NOMO-1 treated with DMSO at 0.1 percent for 48 hours (cell line): ENCODE data around the gene DGKZ.

Experiments used
- DNase-seq: peaks from one replicate; lab custom pipeline; 2025; ENCODE audit not compliant: unreplicated experiment; lab: John Stamatoyannopoulos, UW

DGKZ gene

DNA sequence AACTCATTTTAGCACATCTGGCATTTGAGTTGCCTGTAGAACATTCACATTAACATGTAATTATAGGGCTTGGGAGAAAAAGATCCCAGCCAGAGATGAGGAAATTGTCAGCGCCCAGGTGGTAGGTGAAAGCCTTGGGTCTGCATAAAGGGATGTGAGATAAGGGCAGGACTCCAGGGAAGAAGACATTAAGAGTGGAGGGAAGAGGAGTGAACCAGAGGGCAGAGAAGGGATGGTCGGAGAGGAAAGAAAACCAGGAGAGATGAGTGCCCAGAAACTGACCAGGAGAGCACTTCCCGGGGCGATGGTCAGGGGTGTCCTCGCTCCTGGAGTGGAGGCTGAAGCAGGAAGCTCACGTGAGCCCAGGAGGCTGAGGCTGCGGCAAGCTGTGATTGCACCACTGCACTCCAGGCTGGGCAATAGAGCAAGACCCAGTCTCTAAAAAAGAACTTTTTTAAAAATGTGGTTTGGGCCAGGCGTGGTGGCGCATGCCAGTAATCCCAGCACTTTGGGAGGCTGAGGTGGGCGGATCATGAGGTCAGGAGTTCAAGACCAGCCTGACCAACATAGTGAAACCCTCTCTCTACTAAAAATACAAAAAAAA, 20.3 kb upstream of the DGKZ start:
- no peak for DNase-seq

DNA sequence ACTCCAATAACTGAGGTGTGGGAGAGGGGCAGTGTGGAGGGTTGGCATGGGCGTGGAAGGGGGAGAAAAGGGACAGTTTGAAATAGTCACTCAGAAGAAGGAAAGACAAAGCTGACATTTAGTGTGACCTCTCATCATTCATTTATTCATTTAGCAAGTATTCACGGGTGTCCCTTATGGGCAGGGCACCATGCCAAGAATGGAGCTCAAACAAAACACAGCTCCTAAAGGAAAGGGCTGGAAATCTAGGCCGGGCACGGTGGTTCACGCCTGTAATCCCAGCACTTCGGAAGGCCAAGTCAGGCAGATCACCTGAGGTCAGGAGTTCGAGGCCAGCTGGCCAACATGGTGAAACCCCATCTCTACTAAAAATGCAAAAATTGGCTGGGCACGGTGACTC, 19.4 kb upstream of the DGKZ start:
- no peak for DNase-seq

DNA sequence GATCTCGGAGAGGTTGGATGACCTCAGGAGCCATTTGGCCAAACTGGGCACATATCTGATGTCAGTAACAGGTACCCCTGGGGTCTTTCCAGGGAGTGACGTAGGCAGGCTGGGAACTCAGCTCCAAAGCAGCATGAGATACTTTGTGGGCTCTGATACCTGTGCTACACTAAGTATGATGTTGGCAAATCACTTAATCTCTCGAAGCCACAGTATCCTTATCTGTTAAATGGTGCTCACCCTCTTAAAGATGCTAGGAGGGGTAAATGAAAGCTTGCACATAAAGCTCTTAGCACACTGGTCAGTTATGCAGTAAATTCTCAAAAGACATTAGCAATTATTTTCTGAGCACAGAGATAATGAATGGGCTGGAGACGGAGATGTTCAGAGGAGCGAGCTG, 17.1 kb upstream of the DGKZ start:
- DNase-seq = no peak

DNA sequence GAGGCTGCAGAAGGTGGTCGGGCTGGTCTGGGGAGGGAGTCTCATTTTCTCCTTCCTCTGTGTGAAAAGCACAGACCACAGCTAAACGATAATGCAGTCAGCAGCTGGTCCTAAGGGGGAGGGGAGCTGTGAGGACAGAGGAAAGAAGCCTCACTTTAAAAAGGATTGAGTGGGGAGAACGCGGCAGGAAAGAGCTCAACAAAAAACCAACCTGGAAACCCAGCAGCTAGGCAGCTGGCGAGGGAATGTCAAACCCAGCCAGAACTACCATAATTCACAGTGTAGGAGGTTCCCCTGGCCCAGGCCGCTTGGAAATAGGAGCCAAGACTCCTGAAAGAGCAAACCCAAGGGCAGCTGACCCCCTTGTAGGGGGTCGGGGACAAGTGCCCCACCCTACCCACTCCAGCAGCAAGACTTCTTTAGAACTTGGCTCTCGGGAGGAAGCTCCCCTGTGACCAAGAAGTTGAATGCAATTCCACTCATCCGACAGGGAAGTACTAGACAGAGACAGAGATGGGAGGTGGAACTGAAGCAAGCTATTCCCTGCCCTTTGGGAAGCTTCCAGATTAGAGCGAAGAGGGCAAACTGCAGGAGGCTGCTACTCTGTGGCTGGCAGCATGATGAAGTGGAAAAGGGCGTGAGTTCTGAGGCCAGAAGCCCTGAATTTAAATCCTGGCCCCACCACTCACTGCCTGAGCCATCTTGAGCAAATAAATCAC, 16.5 kb upstream of the DGKZ start:
- no peak for DNase-seq

DNA sequence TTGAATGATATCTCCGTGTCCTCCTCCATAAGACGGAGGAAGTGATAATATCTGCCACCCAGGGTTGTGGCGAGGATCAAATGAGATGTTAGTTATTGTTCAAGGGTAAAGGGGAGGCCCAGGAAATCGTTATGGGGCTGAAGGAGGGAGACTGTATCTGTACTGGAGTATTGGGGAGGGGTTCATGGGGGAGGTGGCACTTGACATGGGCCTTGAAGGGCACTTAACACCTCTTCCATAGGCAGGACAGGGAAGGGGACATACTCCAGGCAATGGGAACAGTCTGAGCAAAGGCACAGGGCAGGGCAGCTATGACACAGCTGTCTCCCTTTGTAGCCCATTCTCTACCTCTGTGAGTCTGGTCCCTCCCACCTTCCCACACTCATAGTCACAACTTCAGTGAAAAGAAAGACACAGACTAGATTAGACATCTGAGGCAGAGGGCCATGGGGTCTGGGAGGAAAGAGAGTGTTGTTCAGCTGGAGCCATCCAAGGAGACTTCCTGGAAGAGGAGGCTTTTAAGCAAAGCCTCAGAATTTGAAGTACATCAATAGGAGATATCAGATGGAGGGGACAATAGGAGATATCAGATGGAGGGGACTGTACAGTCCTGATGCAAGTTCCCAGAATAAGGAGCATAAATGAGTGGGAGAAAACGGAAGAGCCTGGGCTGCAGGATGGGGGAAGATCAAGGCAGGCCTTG, 15.8 kb upstream of the DGKZ start:
- peak; percentile 49 for DNase-seq

DNA sequence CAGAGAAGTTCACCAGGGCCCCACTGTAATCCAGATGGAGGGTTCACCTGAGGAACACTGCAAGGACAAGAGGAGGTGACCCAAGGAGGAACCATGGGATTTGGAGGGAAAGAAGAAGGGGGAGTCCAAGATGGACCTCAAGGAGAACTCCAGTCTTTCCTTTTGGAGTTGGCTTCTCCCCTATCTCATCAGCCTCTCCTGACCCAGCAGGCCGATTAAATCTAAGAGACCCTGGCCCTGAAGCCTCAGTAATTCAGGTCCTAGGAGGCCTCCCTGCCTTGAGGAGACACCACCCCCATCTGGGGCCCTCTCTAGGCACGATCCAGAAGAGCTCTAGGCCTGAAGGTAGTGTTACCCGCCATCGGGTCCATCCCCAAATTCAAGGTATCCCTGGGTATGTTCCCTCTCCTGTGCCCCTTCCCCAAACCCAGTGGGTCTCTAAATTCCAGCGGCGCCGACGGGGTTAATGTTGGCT, 15.1 kb upstream of the DGKZ start:
- DNase-seq = no peak

DNA sequence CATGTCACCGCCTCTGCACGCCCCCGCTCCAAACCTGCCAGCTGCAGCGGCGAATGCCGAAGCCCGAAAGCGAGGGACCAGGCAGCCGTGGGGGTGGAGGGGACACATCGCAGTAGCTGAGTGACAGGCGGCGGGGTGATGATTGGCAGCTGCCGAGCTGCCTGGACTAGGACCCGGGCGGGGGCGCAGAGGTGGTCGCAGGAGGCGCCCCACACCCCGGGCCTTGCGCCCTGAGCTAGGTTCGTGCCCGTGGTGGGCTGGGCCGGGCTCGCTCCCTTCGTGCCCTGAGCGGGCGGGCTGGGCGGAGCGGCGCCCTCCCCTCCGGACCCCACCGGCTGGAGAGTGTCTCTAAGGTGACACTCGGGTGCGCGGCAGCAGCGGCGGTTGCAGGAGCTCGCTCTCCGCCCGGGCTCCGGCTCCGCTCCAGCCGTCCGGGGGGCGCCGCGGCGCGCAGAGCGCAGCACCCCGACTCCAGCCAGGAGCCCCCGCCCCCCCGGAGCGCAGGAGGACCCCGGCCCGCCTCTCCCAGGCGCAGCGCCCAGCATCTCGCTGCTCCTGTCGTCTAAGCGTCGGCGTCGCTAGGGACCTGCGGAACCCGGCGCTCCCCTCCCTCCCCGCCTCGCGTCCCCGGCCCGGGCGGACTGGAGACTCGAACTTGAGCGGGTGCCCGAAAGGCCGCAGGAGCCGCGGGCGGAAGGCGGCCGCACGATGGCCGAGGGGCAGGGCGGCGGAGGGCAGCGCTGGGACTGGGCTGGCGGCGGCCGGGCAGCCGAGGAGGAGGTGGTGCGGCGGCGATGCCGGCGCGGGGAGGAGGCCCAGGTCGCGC, 14.5 kb upstream of the DGKZ start:
- DNase-seq = no peak

DNA sequence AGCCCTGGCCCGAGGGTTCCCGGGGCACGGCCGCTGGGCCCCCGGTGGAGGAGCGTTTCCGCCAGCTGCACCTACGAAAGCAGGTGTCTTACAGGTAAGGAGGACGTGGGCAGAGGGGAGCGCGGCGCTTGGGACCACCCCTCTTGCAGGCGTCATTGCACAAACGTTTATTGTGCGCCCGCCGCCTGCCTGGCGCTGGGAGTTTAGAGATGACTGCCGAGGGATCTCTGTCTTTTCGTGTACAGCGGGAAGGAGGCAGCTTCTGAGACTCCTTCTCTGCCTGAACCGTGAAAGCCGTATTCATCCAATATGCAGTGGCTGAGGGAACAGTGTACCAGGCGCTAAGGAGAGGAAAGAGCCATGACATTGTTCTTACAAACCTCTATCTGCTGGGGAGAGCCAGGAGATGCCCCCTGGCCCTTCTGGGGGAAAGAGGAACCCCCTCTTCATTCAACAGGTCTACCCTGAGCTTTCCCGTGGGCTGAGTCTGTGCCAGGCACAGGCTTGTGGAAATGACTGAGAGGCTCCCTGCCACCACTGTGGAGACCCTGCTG, 13.8 kb upstream of the DGKZ start:
- no peak for DNase-seq

DNA sequence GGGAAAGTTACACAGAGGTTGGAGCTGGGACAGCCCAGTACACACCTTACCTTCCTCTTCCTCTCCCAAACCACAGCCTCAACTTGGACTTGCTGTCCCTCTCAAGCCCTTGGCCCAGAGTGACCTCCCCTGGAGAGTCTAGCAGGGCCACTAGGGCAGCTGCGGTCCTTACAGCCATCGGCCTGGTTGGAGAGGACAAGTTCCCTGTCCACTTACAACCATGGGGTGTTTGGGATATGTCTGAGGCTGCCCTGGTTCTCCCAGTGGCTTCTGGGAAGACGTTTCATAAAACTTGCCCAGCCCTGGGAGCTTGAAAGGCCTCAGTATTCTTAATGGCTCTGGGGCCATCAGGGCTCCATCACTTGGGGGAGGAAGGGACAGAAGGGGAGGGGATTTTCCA, 13.1 kb upstream of the DGKZ start:
- DNase-seq = no peak

DNA sequence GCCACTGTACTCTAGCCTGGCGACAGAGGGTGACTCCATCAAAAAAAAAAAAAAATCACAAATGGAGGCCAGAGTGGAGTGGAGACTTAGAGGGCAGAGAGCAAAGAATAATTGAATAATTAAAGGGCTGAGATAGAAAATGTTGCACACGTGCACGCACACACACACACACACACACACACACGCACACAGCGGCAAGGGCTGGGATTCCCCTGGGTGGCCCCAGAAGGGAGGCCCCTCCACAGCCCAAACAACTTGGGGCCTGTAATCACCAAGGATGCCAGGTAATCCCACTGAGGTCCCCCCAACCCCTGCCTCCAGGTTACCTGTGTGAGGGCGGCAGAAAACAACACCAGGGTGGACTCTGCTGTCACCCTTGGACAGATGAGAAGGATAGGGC, 12.0 kb upstream of the DGKZ start:
- DNase-seq = no peak

DNA sequence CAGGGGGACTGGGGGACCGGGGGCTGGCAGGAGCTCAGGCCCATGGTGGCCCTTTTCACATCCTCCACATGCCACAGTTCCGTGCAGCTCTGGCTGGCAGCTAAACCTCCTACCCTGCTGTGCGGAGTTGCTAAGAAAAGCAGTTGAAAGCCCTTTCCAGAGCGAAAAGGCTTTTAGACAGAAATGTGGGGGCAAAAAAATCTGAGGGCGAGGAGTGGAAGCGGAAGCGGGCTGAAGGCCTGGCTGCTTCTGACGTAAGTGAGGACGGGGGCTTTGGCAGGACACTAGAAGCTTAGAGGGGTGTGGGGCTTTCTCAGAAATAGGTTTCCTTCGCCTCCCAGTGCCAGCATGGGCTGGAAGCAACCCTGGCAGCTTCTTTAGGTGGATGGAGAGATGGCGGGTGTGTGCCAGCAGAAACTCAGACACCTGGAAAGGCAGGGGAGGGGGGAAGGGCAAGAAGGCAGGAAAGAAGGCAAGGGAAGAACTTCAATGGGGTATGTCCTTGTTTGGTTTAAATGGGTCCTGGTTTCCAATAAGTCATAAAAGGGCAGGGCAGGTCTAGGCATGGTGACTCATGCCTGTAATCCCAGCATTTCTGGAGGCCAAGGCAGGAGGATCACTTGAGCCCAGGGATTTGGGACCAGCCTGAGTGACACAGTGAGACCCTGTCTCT, 11.2 kb upstream of the DGKZ start:
- DNase-seq = no peak

DNA sequence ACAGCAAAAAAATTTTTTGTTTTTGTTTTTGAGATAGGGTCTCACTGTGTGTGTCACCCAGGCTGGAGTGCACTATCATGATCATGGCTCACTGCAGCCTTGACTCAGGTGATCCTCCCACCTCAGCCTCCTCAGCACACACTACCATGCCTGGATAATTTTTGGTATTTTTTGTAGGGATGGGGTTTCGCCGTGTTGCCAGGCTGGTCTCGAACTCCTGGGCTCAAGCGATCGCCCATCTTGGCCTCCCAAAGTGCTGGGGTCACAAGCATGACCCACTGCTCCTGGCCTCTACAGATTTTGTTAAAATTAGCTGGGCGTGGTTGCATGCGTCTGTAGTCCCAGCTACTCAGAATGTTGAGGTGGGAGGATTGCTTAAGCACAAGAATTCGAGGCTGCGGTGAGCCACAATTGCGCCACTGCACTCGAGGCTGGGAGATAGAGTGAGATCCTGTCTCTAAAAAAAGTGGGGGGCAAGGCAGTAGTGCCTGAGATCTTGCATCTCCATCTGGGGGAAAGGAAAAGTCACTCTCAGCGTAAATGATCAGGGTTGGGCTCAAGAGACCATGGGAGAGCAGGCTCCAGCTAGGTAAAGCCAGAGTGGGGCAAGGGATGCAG, 10.6 kb upstream of the DGKZ start:
- peak; percentile 97 for DNase-seq

DNA sequence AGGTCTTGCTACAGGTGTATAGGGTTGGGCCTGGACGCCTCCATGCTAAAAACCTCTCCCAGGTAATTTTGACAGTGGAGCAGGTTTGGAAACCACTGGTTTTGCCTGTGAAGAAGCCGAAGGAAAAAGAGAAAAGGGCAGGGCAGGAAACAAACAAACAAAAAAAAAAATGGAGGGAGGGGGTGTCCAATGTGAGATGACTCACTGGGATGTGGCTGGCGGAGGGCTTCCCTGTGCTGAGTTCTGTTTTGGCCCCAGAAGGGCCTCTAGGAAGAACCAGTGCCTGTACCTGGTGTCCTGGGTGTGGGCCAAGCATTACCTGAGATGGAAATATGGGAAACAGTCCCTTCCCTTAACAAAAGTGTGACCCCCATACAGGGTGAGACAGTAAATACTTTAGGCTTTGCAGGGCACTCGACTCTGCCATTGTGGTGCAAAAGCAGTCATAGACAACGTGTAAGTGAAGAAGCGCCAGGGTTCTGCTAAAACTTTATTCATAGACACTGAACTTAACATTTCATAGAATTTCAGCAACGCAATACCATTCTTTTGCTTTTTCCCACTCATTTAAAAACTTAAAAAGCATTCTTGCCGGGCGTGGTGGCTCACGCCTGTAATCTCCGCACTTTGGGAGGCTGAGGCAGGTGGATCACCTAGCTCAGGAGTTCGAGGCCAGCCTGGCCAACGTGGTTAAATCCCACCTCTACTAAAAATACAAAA, 9.5 kb upstream of the DGKZ start:
- DNase-seq = no peak

DNA sequence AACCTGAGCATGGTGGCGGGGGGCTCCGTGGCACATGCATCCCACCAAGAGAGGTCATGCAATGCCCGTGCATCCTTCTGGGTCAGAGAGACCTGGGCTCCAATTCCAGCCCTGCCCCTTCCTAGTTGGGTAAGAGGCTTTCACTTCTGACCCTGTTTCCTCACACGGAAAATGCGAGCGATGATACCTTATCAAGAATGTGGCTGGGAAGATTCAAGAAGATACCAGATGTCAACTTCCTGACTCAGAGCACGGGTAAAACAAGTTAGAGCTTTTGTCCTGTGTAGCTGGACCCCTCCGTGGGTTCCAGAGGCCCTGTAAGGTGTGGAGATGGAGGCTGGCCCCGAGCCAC, 8.7 kb upstream of the DGKZ start:
- peak; percentile 19 for DNase-seq

DNA sequence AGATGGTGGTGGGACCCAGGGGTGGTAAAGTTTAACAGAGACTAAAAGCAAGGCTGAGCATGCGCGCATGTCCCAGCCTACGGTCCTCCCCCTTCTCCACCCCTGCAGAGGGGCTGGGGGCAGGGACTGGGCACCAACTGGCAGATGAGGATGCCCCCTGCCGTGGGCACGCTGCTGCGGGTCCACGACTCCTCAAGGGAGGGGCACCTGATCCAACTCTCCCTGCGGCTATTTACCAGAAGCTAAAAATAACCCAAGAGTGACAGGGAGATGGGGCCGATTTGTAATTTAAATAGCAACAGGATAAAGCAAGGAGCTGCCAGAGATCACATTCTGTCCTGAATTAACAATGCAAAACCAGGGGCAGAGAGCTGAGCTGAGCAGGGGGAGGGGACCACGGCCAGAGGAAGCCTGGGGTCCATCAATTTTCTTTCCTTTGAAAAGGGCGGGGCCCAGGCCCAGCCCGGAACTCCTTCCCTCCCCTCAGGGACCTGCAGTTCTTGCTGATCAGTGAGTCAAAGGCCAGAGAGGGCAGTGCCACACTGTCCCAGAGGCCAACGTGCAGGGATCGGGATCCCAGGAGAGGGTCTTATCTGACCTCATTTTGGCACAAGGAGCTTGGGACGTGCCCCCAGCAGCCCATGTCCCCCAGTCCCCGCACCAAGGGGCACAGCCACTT, 8.1 kb upstream of the DGKZ start:
- DNase-seq = no peak

DNA sequence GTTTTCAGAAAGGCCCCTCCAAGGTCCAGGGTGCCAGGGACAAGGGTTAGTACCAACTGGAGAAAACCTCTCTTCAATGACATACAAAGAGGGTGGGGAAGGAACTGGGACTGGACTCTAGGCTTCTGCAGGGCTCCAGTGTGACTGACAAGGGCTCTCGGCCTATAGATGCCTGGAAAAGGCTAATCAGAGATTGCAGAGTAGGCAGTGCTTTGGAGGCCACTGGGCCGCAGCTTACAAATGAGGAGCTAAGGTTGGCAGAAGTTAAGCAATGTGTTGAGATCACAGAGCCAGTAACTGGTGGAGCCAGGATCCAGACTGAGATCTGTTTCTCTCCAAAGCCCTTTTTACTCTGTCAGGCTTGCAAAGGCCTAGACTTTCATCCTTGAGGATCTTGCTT, 7.4 kb upstream of the DGKZ start:
- peak; percentile 91 for DNase-seq

DNA sequence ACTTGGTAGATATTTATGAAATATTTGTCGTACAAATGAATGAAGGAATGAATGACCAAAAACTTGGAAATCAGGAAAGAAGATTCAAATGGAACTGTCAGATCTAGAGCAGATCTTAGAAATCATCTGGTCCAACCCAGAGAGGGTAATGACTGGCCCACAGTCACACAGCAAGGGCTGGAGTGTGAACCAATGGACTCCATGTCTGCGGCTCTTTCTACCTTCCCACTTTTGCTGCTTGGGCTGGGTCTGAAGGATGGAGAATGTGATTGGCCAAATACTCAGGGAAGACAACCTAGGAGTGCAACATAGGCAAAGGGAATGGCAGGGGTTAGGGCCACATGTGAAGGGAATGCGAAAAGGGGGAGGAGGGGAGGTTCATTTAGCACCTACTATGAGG, 5.8 kb upstream of the DGKZ start:
- DNase-seq = no peak

DNA sequence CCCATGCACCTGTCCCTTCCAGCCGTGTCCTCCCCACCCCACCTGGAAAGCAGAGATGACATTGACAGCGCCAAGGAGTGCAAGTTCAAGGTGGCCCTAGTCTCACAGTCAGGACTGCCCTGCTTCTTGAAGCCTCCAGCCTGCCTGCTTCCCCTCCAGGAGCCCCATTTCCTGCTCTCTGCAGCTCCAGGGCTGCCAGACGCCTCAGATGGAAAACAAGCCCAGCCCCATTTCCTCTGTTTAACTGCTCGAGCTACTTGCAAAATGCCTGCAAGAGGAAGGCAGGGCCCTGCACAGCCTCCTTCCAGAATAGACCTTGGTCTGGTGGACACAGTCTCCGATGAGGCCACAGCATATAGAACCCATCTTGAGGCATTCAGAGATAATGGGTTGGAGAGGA, 5.0 kb upstream of the DGKZ start:
- DNase-seq = peak; percentile 86

DNA sequence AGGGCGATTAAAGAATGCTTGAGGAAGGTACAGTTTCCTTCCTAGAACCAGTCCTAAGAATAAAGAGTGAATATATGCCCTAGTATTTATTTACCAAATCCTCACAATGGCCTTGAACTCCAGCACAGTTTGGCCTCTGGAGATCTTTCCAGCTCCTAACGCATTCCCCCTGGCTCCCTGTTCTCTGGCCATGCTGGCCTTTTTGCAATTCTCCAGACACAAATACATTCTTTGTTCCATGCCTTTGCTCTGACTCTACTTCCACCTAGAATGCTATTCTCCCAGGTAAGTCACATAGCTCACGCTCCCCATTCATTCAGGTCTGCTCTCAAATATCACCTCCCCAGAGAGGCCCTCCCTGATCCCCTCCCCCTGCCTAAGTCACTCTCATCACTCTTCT, 3.7 kb upstream of the DGKZ start:
- no peak for DNase-seq
